Choroid plexus epithelial cell (primary cell): Measurements from ENCODE around the gene AIFM1.

Source experiments
- DNase-seq: peaks from one replicate; pipeline ENCODE4 v3.0.0-alpha.2; 2010; ENCODE audit warnings: low read depth
- H3K4me3 ChIP-seq: 2 replicates; pipeline ENCODE4 v1.5.1; 2011; ENCODE audit warnings: low read depth, mild to moderate bottlenecking, control low read depth, low read length, moderate library complexity
- TF ChIP-seq, protein P1 (sequence below): conservative IDR thresholded peaks from 2 replicates; pipeline ENCODE4 v1.5.1; 2011; ENCODE audit warnings: low read depth, mild to moderate bottlenecking, control low read depth, inconsistent platforms, low read length, moderate library complexity

Gene AIFM1

DNA sequence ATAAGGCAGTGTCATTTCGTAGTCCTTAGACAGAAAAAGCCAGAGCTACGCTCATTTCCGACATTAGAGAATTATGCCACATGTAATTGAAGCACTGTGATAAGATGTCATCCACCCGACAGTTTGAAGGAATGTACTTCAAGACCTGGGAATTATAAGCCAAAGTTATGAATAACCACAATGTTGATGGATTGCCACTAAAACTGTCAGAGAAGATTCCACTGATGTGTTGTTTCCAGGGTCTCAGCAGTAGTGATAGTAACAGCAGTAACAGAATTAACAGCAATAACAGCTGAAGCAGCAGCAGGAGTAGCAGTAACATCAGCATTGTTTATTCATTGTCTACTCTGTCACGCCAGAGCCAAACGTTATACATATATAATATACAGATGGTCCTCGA is 30.8 kb upstream of the AIFM1 start:
- DNase-seq: no peak
- TF ChIP-seq, protein P1, sequence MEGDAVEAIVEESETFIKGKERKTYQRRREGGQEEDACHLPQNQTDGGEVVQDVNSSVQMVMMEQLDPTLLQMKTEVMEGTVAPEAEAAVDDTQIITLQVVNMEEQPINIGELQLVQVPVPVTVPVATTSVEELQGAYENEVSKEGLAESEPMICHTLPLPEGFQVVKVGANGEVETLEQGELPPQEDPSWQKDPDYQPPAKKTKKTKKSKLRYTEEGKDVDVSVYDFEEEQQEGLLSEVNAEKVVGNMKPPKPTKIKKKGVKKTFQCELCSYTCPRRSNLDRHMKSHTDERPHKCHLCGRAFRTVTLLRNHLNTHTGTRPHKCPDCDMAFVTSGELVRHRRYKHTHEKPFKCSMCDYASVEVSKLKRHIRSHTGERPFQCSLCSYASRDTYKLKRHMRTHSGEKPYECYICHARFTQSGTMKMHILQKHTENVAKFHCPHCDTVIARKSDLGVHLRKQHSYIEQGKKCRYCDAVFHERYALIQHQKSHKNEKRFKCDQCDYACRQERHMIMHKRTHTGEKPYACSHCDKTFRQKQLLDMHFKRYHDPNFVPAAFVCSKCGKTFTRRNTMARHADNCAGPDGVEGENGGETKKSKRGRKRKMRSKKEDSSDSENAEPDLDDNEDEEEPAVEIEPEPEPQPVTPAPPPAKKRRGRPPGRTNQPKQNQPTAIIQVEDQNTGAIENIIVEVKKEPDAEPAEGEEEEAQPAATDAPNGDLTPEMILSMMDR: no peak
- no peak overlapping the region for H3K4me3 ChIP-seq

DNA sequence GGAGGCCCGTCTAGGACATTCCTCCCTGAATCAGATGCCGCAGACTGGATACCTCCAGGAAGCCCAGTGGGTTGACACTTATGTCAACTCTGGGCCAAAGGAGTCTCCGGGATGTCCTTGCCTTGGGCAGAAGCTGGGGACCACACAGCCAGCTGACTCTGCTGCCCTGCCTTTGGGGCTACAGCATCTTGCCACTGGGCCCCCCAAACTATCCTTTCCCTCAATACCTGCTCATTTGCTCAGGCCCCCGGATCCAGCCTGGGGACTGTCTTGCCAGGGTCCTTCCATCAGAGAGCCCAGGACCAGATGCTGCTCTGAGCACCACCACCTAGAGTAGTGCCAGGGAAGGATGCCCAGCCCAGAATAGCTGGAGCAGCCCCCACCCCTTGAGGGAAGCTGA is 25.2 kb upstream of the AIFM1 start:
- TF ChIP-seq, protein P1: no peak
- DNase-seq: no peak
- H3K4me3 ChIP-seq: no peak overlapping the region

DNA sequence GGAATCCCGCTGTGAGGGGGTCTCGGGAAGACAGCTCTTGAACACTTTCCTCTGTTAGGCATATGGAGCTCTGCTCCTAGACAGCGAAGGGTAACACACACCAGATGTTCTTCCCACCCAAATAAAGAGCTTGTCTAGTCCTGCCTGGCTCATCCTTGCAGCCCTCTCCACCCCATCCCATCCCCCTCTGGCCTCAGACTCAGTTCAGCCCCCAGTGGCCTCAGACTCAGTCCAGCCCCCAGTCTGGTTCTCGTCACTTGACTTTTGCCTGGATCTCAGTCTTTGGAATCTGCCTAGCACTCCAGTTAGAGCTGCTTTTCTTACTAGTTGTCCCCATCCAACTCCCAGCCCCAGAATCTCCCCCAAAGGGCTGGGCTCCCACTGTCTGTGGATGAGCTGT is 21.0 kb upstream of the AIFM1 start:
- no peak overlapping the region for H3K4me3 ChIP-seq
- TF ChIP-seq, protein P1: no peak
- DNase-seq: no peak

DNA sequence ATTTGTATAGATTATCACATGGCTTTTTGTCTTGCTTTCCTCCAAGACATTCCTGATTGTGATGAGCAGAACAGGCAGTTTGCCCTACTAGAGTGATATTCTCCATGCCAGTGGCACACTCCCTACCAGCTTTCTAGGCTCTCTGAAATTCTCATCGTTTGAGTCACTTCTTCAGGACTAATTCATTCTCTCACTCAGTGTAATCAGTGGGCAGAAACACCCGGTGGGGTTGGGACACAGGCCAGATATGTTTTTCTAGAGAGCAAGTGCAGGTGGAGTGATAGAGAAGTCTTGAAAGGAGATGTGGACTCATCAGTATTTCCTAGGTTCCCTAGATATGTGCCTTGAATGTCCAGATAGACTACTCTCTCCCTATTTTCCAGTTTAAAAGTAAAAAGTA is 19.2 kb upstream of the AIFM1 start:
- H3K4me3 ChIP-seq: no peak overlapping the region
- TF ChIP-seq, protein P1: no peak
- DNase-seq: no peak

DNA sequence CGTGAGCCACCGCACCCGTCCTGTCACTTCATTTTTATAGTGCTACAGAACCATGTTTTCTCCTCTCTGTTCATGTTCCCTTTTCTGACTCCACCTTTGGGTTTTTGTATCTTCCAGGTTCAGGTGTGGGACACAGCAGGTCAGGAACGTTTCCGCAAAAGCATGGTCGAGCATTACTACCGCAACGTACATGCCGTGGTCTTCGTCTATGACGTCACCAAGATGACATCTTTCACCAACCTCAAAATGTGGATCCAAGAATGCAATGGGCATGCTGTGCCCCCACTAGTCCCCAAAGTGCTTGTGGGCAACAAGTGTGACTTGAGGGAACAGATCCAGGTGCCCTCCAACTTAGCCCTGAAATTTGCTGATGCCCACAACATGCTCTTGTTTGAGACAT is 18.5 kb upstream of the AIFM1 start:
- H3K4me3 ChIP-seq: no peak overlapping the region
- DNase-seq: no peak
- TF ChIP-seq, protein P1: no peak

DNA sequence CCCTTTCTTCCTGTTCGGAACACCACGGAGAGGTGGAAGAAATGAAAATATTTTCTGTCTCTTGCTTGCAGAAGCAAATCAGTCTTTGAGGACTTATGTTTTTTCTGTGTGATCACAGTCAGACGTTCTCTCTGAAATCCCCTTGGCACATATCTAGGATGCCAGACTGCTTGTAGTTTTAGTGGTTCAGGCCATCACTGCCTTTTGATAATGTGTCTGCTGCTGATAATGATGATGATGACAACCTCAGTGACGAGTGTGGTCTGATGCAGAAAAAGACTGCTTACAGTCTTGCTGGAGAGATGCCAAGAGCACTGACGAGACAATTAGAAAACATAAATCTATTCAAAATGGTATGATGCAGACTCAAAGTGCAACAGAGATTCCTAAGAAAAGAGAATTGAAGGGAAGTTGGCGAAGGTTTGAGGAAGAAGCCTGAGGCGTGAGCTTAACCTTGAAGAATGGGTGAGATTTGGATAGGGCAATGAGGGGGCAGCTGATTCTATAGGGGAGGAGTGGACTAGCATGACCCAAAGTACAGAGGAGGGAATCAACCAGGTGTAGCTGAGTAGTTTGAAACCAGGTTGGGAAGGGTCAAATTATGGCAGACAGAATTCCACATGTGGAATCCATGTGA is 14.1 kb upstream of the AIFM1 start:
- H3K4me3 ChIP-seq: no peak overlapping the region
- DNase-seq: peak; percentile 40
- TF ChIP-seq, protein P1: no peak

DNA sequence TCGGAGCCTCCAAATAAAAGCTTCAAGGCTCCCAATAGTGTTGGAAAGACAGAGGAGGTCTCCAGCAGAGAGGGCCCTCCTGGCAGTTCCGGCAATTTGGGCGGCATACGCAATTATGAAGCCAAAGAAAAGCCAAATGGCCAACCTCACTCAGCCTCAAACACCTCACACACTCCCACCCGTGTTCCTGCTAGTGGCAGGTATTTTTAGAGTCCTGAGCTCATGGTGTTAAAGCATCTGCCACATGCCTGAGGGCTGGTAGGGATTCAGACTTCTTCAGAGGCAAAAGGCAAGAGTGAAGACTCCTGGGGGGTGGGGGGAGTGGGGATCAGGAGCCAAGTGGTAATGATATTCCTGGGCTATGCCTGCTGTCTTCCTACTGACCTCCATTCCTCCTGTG is 13.5 kb upstream of the AIFM1 start:
- H3K4me3 ChIP-seq: no peak overlapping the region
- TF ChIP-seq, protein P1: no peak
- no peak for DNase-seq
